PC-9 (cell line): ENCODE data around the gene CDK5RAP3. TPM values are rescaled to one million over a fixed set of nuclear protein-coding genes. Genes with fewer than 3 reads are reported as not detected.
A peak's percentile ranks its signal among the peaks of the same experiment; 100 is the strongest.
"Not testable (repeated sequence)": the region's sequence is repeated elsewhere in the genome, so short reads cannot be mapped to it uniquely, and the experiment has no call there.

Experiments used
- BruUV-seq: library from RNA; stranded (reverse); fragments of 400-500 nt; replicated peaks from 2 replicates; lab custom pipeline; 2021; lab: Mats Ljungman, UMichigan
- CTCF ChIA-PET: fragments of 300-600 bp; sonication (Branson Sonifier 250); formaldehyde crosslinking; loops from one replicate; lab custom pipeline; 2022; ENCODE audit warnings: antibody characterized with exemption; lab: Charles Lee
- POLR2A ChIA-PET: fragments of 300-600 bp; sonication (Branson Sonifier 250); formaldehyde crosslinking; loops from one replicate; lab custom pipeline; 2022; ENCODE audit warnings: antibody characterized with exemption; ENCODE audit not compliant: unreplicated experiment; lab: Charles Lee
- DNase-seq, 2 experiments: peaks; one replicate each; pipeline versions ENCODE4 v3.0.0 to v3.0.0-alpha.2; 2015 to 2022; ENCODE audit warnings: mixed read lengths in 1 of 2
- H2AFZ ChIP-seq: fragments of 200-600 bp; sonication (generic); 2 replicates; pipeline ENCODE4 v1.8.1; 2017; ENCODE audit warnings: antibody characterized with exemption
- H3F3A ChIP-seq: fragments of 200-600 bp; sonication (generic); 2 replicates; pipeline ENCODE4 v1.8.1; 2017; ENCODE audit warnings: antibody characterized with exemption, mild to moderate bottlenecking, low read depth; ENCODE audit not compliant: insufficient read depth
- H3K27ac ChIP-seq: fragments of 200-600 bp; sonication (generic); 2 replicates; pipeline ENCODE4 v1.6.1; 2016; ENCODE audit warnings: mixed run types
- H3K27me3 ChIP-seq: fragments of 200-600 bp; sonication (generic); 2 replicates; pipeline ENCODE4 v1.6.1; 2016; ENCODE audit warnings: low read depth, mixed run types; ENCODE audit not compliant: insufficient read depth
- H3K36me3 ChIP-seq: fragments of 200-600 bp; sonication (generic); 2 replicates; pipeline ENCODE4 v1.6.1; 2016; ENCODE audit warnings: low read depth, mixed run types
- H3K4me1 ChIP-seq: fragments of 200-600 bp; sonication (generic); replicated peaks from 2 replicates; pipeline ENCODE4 v1.6.1; 2016; ENCODE audit warnings: mixed run types; ENCODE audit not compliant: insufficient read depth
- H3K4me2 ChIP-seq: fragments of 200-600 bp; sonication (generic); 2 replicates; pipeline ENCODE4 v1.6.1; 2017; ENCODE audit warnings: mixed run types
- H3K4me3 ChIP-seq: fragments of 200-600 bp; sonication (generic); 2 replicates; pipeline ENCODE4 v1.6.1; 2016; ENCODE audit warnings: mixed run types
- H3K79me2 ChIP-seq: fragments of 200-600 bp; sonication (generic); 2 replicates; pipeline ENCODE4 v1.6.1; 2017; ENCODE audit warnings: low read depth, mixed run types
- H3K9me2 ChIP-seq: fragments of 200-600 bp; sonication (generic); 2 replicates; pipeline ENCODE4 v1.8.1; 2017; ENCODE audit warnings: mild to moderate bottlenecking; ENCODE audit not compliant: insufficient read depth
- H3K9me3 ChIP-seq: fragments of 200-600 bp; sonication (generic); 2 replicates; pipeline ENCODE4 v1.8.1; 2016; ENCODE audit warnings: low read depth; ENCODE audit not compliant: insufficient read depth
- H4K20me1 ChIP-seq: fragments of 200-600 bp; sonication (generic); 2 replicates; pipeline ENCODE4 v1.8.1; 2017; ENCODE audit not compliant: insufficient read depth
- CTCF ChIP-seq: fragments of 200-600 bp; sonication (generic); conservative IDR thresholded peaks from 2 replicates; pipeline ENCODE4 v1.6.1; 2017; ENCODE audit warnings: mixed run types, antibody characterized with exemption, mild to moderate bottlenecking, moderate library complexity
- EZH2 ChIP-seq: fragments of 200-600 bp; sonication (generic); IDR thresholded peaks from 2 replicates; pipeline ENCODE4 v1.8.0; 2017; ENCODE audit warnings: antibody characterized with exemption, low read depth
- intact Hi-C: fragments of 100-400 bp; cut with micrococcal nuclease; formaldehyde crosslinking; loops from one replicate; pipeline ENCODE4 v1.10.0; 2022; ENCODE audit not compliant: unreplicated experiment
- total RNA-seq: library from RNA; stranded (reverse); gene quantifications from 2 replicates; pipeline ENCODE4 v1.2.3, GENCODE V29; 2021

CDK5RAP3 gene
- total RNA-seq, 1 experiment from 2014 or later, result 147 TPM

GRCh38 chr17:47998044-47998443 lies 27.1 kb downstream of the CDK5RAP3 start:
- DNase-seq, result no peak
- Histone ChIP-seq H3K9me2 (no peaks in the 10 kb centered on the region), H3K27ac (no peak overlapping the region), H3K9me3 (no peaks in the 10 kb centered on the region), H3K4me3 (no peak overlapping the region), H3K79me2 (no peaks in the 10 kb centered on the region), H3K4me2 (no peak overlapping the region), H3F3A (peaks cover 15% of the 10 kb centered on the region; the same call in 1 of the 2 replicates), H3K36me3 (no peaks in the 10 kb centered on the region), H3K4me1 (peaks cover 19% of the 10 kb centered on the region), H2AFZ (no peak overlapping the region), H4K20me1 (no peaks in the 10 kb centered on the region), H3K27me3 (no peaks in the 10 kb centered on the region)
- intact Hi-C loops, result no loop called here
- CTCF ChIA-PET, result interaction anchor here (0.7 kb wide), 1 partner anchor 280 kb away, joined by 3 read pairs; no protein-coding TSS in a partner anchor
- POLR2A ChIA-PET, result no interaction called here
- TF ChIP-seq CTCF (no peak), EZH2 (no peak)
- BruUV-seq, result no TSS peak

- DNase-seq, result no peak
- Histone ChIP-seq H4K20me1 (no peaks in the 10 kb centered on the region), H3K4me1 (peaks cover 24% of the 10 kb centered on the region), H3K27me3 (no peaks in the 10 kb centered on the region), H3K27ac (no peak overlapping the region), H3K4me2 (no peak overlapping the region), H2AFZ (no peak overlapping the region), H3K9me3 (no peaks in the 10 kb centered on the region), H3F3A (peaks cover 17% of the 10 kb centered on the region; the same call in 1 of the 2 replicates), H3K9me2 (no peaks in the 10 kb centered on the region), H3K36me3 (no peaks in the 10 kb centered on the region), H3K79me2 (no peaks in the 10 kb centered on the region), H3K4me3 (no peak overlapping the region)
- no TSS peak for BruUV-seq
- ChIA-PET POLR2A (no interaction called here), CTCF (interaction anchor here (0.6 kb wide), 1 partner anchor 43 kb away, joined by 3 read pairs; no protein-coding TSS in a partner anchor)
- TF ChIP-seq EZH2, result no peak
- TF ChIP-seq CTCF, result no peak
- intact Hi-C loops, result no loop called here
Observed at GRCh38 chr17:47999582-47999981, 28.7 kb downstream of the CDK5RAP3 start.

DNA sequence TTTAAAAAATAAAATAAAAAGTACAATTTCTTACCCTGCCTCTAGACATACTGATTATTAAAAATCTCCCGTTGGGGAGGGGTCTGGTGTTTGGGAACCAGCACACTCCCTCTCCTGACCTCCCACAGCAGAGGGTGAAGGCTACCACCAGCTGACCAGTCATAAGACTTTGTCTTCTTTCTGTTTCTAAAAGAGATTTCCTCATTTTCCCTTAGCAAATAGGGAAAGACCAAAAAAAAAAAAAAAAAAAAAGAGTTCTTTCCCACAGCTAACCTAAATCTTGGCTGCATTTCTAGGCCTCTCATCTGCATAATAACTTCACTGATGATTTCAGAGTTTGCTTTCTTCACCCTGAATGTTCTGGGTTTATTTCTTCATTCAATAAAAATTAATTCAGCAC lies 30.3 kb downstream of the CDK5RAP3 start:
- TF ChIP-seq CTCF, result no peak
- no peak for TF ChIP-seq EZH2
- Histone ChIP-seq H3K36me3 (no peaks in the 10 kb centered on the region), H3K9me3 (no peaks in the 10 kb centered on the region), H3K4me2 (no peak overlapping the region), H3K79me2 (no peaks in the 10 kb centered on the region), H3K27ac (no peak overlapping the region), H3K4me1 (peaks cover 34% of the 10 kb centered on the region), H3K27me3 (no peaks in the 10 kb centered on the region), H3F3A (peaks cover 17% of the 10 kb centered on the region; the same call in 1 of the 2 replicates), H3K9me2 (no peaks in the 10 kb centered on the region), H4K20me1 (no peaks in the 10 kb centered on the region), H2AFZ (no peak overlapping the region), H3K4me3 (no peak overlapping the region)
- intact Hi-C loops, result no loop called here
- no TSS peak for BruUV-seq
- ChIA-PET POLR2A (no interaction called here), CTCF (no interaction called here)
- no peak for DNase-seq

GRCh38 chr17:48001657-48002056 lies 30.7 kb downstream of the CDK5RAP3 start:
- H2AFZ ChIP-seq, H4K20me1 ChIP-seq, H3K4me3 ChIP-seq, H3K9me2 ChIP-seq, POLR2A ChIA-PET, H3K9me3 ChIP-seq, intact Hi-C loops, BruUV-seq, DNase-seq, H3K79me2 ChIP-seq, H3K27me3 ChIP-seq, H3K36me3 ChIP-seq, H3K4me2 ChIP-seq: not testable (repeated sequence)
- H3F3A ChIP-seq, result peaks cover 17% of the 10 kb centered on the region; the same call in 1 of the 2 replicates
- H3K4me1 ChIP-seq, result peaks cover 34% of the 10 kb centered on the region
- CTCF ChIA-PET, result interaction anchor here (0.6 kb wide), 1 partner anchor 877 kb away, joined by 3 read pairs; no protein-coding TSS in a partner anchor
- H3K27ac ChIP-seq, result peak overlapping the region; percentile 90
